Measurements from ENCODE around the gene SUFU. TPM values are rescaled to one million over a fixed set of nuclear protein-coding genes. Genes with fewer than 3 reads are reported as not detected.

Gene SUFU
- total and polyA plus RNA-seq, 2 donors (not counting 1 experiment from before 2014, with no cell fraction given), result 4.8 to 13.3 TPM

- Histone ChIP-seq H3K36me3 (replicated peaks in 1 of 2; ENCODE audit: control extremely low read depth in 1 of 2, control insufficient read depth in 1 of 2, extremely low read depth in 1 of 2, insufficient read depth in 2 of 2, low read length in 1 of 2) (no peaks in the 10 kb centered on the region), H3K4me2 (replicated peaks; ENCODE audit: low read depth, low read length, poor library complexity, severe bottlenecking) (no peak overlapping the region), H4K20me1 (ENCODE audit: control insufficient read depth, insufficient read depth, low read length, poor library complexity, severe bottlenecking) (no peaks in the 10 kb centered on the region), H3K27ac (ENCODE audit: low read length in 2 of 2) (no peak overlapping the region), H3K4me3 (ENCODE audit: control extremely low read depth in 1 of 5, extremely low read depth in 1 of 5, insufficient read depth in 1 of 5, low read depth in 2 of 5, low read length in 4 of 5) (no peak overlapping the region), H3K79me2 (ENCODE audit: control insufficient read depth, insufficient read depth, low read length) (no peaks in the 10 kb centered on the region), H3K27me3 (replicated peaks in 1 of 4; ENCODE audit: control extremely low read depth in 1 of 4, control insufficient read depth in 3 of 4, insufficient read depth in 4 of 4, low read length in 3 of 4) (no peaks in the 10 kb centered on the region), H2AFZ (ENCODE audit: insufficient read depth, low read depth, low read length, poor library complexity, severe bottlenecking) (no peak overlapping the region), H3K9me3 (ENCODE audit: control extremely low read depth in 1 of 3, control insufficient read depth in 2 of 3, insufficient read depth in 1 of 3, low read length in 2 of 3) (no peaks in the 10 kb centered on the region), H3K4me1 (ENCODE audit: control insufficient read depth in 2 of 2, insufficient read depth in 2 of 2, low read length in 2 of 2) (no peaks in the 10 kb centered on the region), H3K9ac (ENCODE audit: low read length) (no peak overlapping the region)
- Mint-ChIP-seq H3K27ac (no peak overlapping the region), H3K9me3 (ENCODE audit: insufficient read depth) (no peaks in the 10 kb centered on the region), H3K4me3 (no peak overlapping the region), H3K4me1 (peaks cover 2% of the 10 kb centered on the region), H3K27me3 (no peaks in the 10 kb centered on the region)
- ChIA-PET CTCF (no interaction called here), POLR2A (no interaction called here)
- DNase-seq (no peak), ATAC-seq (ENCODE audit: low read depth) (no peak)
- WGBS (ENCODE audit: insufficient coverage), result 94% methylated on average over 4 of the region's 4 CpGs
- TF ChIP-seq EZH2 (IDR thresholded peaks at IDR 0.05; ENCODE audit: borderline replicate concordance, insufficient read depth, low read depth, low read length, poor library complexity, severe bottlenecking) (no peak), CTCF (IDR thresholded peaks at IDR 0.05) (no peak)
- intact Hi-C loops (cut with micrococcal nuclease), result no loop called here
Measured at GRCh38 chr10:102559764-102560163, 56.0 kb downstream of the SUFU start.

- Histone ChIP-seq H3K4me2 (replicated peaks; ENCODE audit: low read depth, low read length, poor library complexity, severe bottlenecking) (no peak overlapping the region), H3K27me3 (replicated peaks in 1 of 4; ENCODE audit: control extremely low read depth in 1 of 4, control insufficient read depth in 3 of 4, insufficient read depth in 4 of 4, low read length in 3 of 4) (no peaks in the 10 kb centered on the region), H3K4me1 (ENCODE audit: control insufficient read depth in 2 of 2, insufficient read depth in 2 of 2, low read length in 2 of 2) (no peaks in the 10 kb centered on the region), H3K79me2 (ENCODE audit: control insufficient read depth, insufficient read depth, low read length) (peaks cover 3% of the 10 kb centered on the region), H3K36me3 (replicated peaks in 1 of 2; ENCODE audit: control extremely low read depth in 1 of 2, control insufficient read depth in 1 of 2, extremely low read depth in 1 of 2, insufficient read depth in 2 of 2, low read length in 1 of 2) (no peaks in the 10 kb centered on the region), H3K4me3 (ENCODE audit: control extremely low read depth in 1 of 5, extremely low read depth in 1 of 5, insufficient read depth in 1 of 5, low read depth in 2 of 5, low read length in 4 of 5) (no peak overlapping the region), H3K9me3 (ENCODE audit: control extremely low read depth in 1 of 3, control insufficient read depth in 2 of 3, insufficient read depth in 1 of 3, low read length in 2 of 3) (no peaks in the 10 kb centered on the region), H3K9ac (ENCODE audit: low read length) (no peak overlapping the region), H4K20me1 (ENCODE audit: control insufficient read depth, insufficient read depth, low read length, poor library complexity, severe bottlenecking) (peaks cover 6% of the 10 kb centered on the region), H2AFZ (ENCODE audit: insufficient read depth, low read depth, low read length, poor library complexity, severe bottlenecking) (no peak overlapping the region), H3K27ac (ENCODE audit: low read length in 2 of 2) (no peak overlapping the region)
- DNase-seq (no peak), ATAC-seq (ENCODE audit: low read depth) (no peak)
- TF ChIP-seq CTCF (IDR thresholded peaks at IDR 0.05), result no peak
- TF ChIP-seq EZH2 (IDR thresholded peaks at IDR 0.05; ENCODE audit: borderline replicate concordance, insufficient read depth, low read depth, low read length, poor library complexity, severe bottlenecking), result no peak
- WGBS (ENCODE audit: insufficient coverage), result 79% methylated on average over 8 of the region's 10 CpGs
- H3K27me3 Mint-ChIP-seq, result no peaks in the 10 kb centered on the region
- H3K4me3 Mint-ChIP-seq, result no peak overlapping the region
- POLR2A ChIA-PET, result interaction anchor here (0.8 kb wide), 1 partner anchor 63 kb away, joined by 3 read pairs; no protein-coding TSS in a partner anchor
- intact Hi-C loops (cut with micrococcal nuclease), result no loop called here
- CTCF ChIA-PET, result interaction anchor here (0.5 to 1.2 kb wide), 3 partner anchors 19 to 1330 kb away, joined by 3 to 5 read pairs (median 5); no protein-coding TSS in a partner anchor
- peaks cover 2% of the 10 kb centered on the region for H3K4me1 Mint-ChIP-seq
- H3K9me3 Mint-ChIP-seq (ENCODE audit: insufficient read depth), result no peaks in the 10 kb centered on the region
- no peak overlapping the region for H3K27ac Mint-ChIP-seq
Measured at GRCh38 chr10:102564209-102564834, 60.5 kb downstream of the SUFU start.

Measured in B cell (primary cell).